ENCODE data around the gene UBA5.

GRCh38 chr3:132713977-132714727 is 54.0 kb downstream of the UBA5 start:
- no peak for TF ChIP-seq EZH2phosphoT487 (IDR thresholded peaks at IDR 0.05; ENCODE audit: insufficient read depth, low read depth)
- no peak for TF ChIP-seq EZH2 (IDR thresholded peaks at IDR 0.05; ENCODE audit: insufficient read depth, poor library complexity, severe bottlenecking)
